ENCODE measurements around the gene POR.

DNA sequence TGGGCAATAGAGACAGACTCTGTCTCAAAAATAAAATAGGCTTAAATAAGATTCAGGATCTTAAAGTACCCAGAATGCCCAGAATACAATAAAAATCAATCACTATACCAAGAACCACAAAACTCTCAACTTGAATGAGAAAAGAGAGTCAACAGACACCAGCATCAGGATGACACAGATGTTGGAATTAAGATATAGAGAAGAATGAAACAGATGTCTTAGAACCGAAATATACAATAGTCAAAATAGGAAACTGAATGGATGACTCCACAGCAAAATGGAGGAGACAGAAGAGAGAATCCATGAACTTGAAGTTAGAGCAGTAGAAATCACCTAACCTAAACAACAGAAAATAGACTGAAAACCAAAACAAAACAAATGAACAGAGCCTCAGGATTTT is 29.6 kb downstream of the POR start:
- no peak for TF ChIP-seq EZH2 (IDR thresholded peaks at IDR 0.05; ENCODE audit: borderline replicate concordance, insufficient read depth, low read depth, low read length, poor library complexity, severe bottlenecking)
- TF ChIP-seq, protein P1, sequence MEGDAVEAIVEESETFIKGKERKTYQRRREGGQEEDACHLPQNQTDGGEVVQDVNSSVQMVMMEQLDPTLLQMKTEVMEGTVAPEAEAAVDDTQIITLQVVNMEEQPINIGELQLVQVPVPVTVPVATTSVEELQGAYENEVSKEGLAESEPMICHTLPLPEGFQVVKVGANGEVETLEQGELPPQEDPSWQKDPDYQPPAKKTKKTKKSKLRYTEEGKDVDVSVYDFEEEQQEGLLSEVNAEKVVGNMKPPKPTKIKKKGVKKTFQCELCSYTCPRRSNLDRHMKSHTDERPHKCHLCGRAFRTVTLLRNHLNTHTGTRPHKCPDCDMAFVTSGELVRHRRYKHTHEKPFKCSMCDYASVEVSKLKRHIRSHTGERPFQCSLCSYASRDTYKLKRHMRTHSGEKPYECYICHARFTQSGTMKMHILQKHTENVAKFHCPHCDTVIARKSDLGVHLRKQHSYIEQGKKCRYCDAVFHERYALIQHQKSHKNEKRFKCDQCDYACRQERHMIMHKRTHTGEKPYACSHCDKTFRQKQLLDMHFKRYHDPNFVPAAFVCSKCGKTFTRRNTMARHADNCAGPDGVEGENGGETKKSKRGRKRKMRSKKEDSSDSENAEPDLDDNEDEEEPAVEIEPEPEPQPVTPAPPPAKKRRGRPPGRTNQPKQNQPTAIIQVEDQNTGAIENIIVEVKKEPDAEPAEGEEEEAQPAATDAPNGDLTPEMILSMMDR (IDR thresholded peaks at IDR 0.05), result no peak
